ENCODE results near the gene ERCC1. TPM values are rescaled to one million over a fixed set of nuclear protein-coding genes. Genes with fewer than 3 reads are reported as not detected.

Gene ERCC1
- total RNA-seq, 1 experiment from 2014 or later: 62.4 TPM

DNA sequence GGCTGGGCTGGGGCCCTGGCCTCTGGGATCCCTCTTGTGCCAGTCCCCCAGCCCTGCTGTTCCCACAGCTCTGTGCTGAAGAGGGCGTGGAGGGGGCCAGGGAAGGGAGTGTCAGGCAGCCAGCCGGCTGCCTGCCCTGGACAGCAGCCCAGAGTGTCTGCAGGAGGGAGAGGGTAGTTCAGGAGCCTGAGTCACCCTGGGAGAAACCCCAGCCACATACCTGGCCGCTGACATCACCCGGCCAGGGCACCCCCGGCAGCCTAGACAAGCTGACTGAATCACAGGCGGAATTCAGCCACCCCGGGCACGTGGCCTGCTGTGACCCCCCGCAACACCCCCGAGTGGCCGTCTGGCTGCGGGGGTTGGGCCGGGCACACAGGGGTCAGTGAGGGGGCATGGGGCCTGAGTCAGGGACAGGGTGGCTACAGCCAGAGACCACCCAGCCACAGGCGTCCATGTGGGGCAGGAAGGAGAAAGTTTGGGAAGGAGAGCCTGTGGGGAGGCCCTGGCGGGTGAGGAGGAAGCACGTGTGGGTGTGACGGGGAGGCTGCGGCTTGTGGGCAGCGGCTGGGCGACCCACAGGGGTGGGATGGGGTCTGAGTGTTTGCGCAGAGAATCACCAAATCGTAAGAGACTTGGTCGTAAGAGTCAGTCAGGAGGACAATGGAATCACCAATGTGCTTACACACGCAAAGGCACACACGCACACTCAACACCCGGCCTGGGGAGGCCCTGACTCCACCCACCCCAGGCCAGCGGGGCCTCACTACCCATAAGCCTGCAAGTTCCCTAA lies 32.2 kb upstream of the ERCC1 start:
- peaks cover 13 to 22% of the 10 kb centered on the region in 2 experiments for H3K4me1 Mint-ChIP-seq

More for the DNA sequence above, 32.2 kb upstream of the ERCC1 start:
- Histone ChIP-seq H3K4me2 (ENCODE audit: insufficient read depth, insufficient read length, low read length) (no peak overlapping the region), H2BK15ac (ENCODE audit: low read depth, low read length) (no peak overlapping the region), H3K79me1 (ENCODE audit: insufficient read depth, low read depth, low read length, poor library complexity, severe bottlenecking) (no peaks in the 10 kb centered on the region), H4K20me1 (ENCODE audit: control insufficient read depth, insufficient read depth, insufficient read length) (no peaks in the 10 kb centered on the region), H3K9ac (ENCODE audit: extremely low read depth, insufficient read length, low read length) (no peak overlapping the region), H2BK12ac (ENCODE audit: insufficient read length, low read depth, low read length) (peak overlapping the region; percentile 68), H3K14ac (ENCODE audit: insufficient read depth, low read length) (peak overlapping the region; percentile 94), H3K4ac (ENCODE audit: low read depth, low read length) (peak overlapping the region; percentile 51; the same call in 1 of the 2 replicates), H3T11ph (ENCODE audit: low read length) (peak overlapping the region; percentile 47), H2AK5ac (ENCODE audit: insufficient read length, low read length) (no peak overlapping the region), H4K8ac (replicated peaks; ENCODE audit: insufficient read length, low read depth, low read length) (no peak overlapping the region), H2BK5ac (ENCODE audit: insufficient read length, low read length) (peak overlapping the region; percentile 7), H3K27ac (ENCODE audit: insufficient read length, low read depth, low read length) (peak overlapping the region; percentile 15), H4K91ac (ENCODE audit: insufficient read length, low read depth, low read length) (peak overlapping the region; percentile 65), H3K23ac (ENCODE audit: insufficient read length, low read depth, low read length) (no peak overlapping the region), H2BK20ac (ENCODE audit: low read depth, low read length, poor library complexity, severe bottlenecking) (no peak overlapping the region), H4K5ac (ENCODE audit: insufficient read length, low read depth, low read length) (peak overlapping the region; percentile 73), H3K27me3 (ENCODE audit: insufficient read depth, low read length) (no peaks in the 10 kb centered on the region; the same call in 1 of the 2 replicates), H3K18ac (ENCODE audit: insufficient read length, low read depth, low read length) (peak overlapping the region; percentile 91), H3K9me3 (ENCODE audit: control insufficient read depth, low read depth, low read length) (no peaks in the 10 kb centered on the region), H2BK120ac (ENCODE audit: low read depth, low read length, poor library complexity, severe bottlenecking) (peak overlapping the region; percentile 87), H3K23me2 (ENCODE audit: insufficient read length, low read depth, low read length, poor library complexity, severe bottlenecking) (peaks cover 4% of the 10 kb centered on the region), H2AFZ (ENCODE audit: low read length) (no peak overlapping the region), H3K4me1 (ENCODE audit: insufficient read depth, low read length) (no peaks in the 10 kb centered on the region), H3K56ac (ENCODE audit: insufficient read length, low read depth, low read length) (no peak overlapping the region), H3K79me2 (ENCODE audit: insufficient read depth, low read length) (no peaks in the 10 kb centered on the region)
- peak; percentile 96 for DNase-seq
- Mint-ChIP-seq H3K27me3 (ENCODE audit: low read depth) (peaks cover 18% of the 10 kb centered on the region), H3K4me3 (peak overlapping the region; percentile 3 to 15), H3K27ac (peak overlapping the region in 2 of 3 experiments; percentile 74 to 97; a peak in 4 of 7 replicates), H3K9me3 (peaks cover 4 to 8% of the 10 kb centered on the region in 2 experiments; a peak in 4 of 5 replicates), H3K36me3 (ENCODE audit: insufficient read depth in 1 of 3, low read depth in 3 of 3) (no peaks in the 10 kb centered on the region)
- no CpG with 5 or more reads among the region's 27 CpGs for WGBS (ENCODE audit: extremely low coverage, insufficient read length, low lambda C conversion rate)
- TF ChIP-seq, protein P1, sequence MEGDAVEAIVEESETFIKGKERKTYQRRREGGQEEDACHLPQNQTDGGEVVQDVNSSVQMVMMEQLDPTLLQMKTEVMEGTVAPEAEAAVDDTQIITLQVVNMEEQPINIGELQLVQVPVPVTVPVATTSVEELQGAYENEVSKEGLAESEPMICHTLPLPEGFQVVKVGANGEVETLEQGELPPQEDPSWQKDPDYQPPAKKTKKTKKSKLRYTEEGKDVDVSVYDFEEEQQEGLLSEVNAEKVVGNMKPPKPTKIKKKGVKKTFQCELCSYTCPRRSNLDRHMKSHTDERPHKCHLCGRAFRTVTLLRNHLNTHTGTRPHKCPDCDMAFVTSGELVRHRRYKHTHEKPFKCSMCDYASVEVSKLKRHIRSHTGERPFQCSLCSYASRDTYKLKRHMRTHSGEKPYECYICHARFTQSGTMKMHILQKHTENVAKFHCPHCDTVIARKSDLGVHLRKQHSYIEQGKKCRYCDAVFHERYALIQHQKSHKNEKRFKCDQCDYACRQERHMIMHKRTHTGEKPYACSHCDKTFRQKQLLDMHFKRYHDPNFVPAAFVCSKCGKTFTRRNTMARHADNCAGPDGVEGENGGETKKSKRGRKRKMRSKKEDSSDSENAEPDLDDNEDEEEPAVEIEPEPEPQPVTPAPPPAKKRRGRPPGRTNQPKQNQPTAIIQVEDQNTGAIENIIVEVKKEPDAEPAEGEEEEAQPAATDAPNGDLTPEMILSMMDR (conservative IDR thresholded peaks at IDR 0.05): no peak

Data from H9 (cell line).